CD4-positive, CD25-positive, alpha-beta regulatory T cell (primary cell): ENCODE data around the gene SRP68. TPM values are rescaled to one million over a fixed set of nuclear protein-coding genes. Genes with fewer than 3 reads are reported as not detected.
"Not testable (repeated sequence)": the region's sequence is repeated elsewhere in the genome, so short reads cannot be mapped to it uniquely, and the experiment has no call there.

Experiments
- ATAC-seq, 2 donors: fragments of 150-1000 bp; cut with Tn5 transposase; one replicate each; pipeline ENCODE4 v1.10.0; 2021; ENCODE audit warnings: low read depth in 2 of 2, moderate number of reproducible peaks in 2 of 2, moderate library complexity in 1 of 2
- DNase-seq, 3 donors: peaks; one replicate each; pipeline versions ENCODE4 v3.0.0 to v3.0.0-alpha.2; 2012 to 2022; ENCODE audit warnings: mixed read lengths in 1 of 3
- H3K27ac ChIP-seq: one replicate; pipeline ENCODE4 v1.7.0; 2013; ENCODE audit warnings: mild to moderate bottlenecking, low read length; ENCODE audit not compliant: insufficient read depth, poor library complexity, severe bottlenecking
- H3K27me3 ChIP-seq: one replicate; pipeline ENCODE4 v1.7.0; 2013; ENCODE audit warnings: low read length; ENCODE audit not compliant: control insufficient read depth, insufficient read depth
- H3K36me3 ChIP-seq: one replicate; pipeline ENCODE4 v1.7.0; 2013; ENCODE audit warnings: mild to moderate bottlenecking, low read length, moderate library complexity; ENCODE audit not compliant: control insufficient read depth, insufficient read depth
- H3K4me1 ChIP-seq: 2 replicates; pipeline ENCODE4 v1.7.0; 2013; ENCODE audit warnings: mild to moderate bottlenecking, low read length; ENCODE audit not compliant: insufficient read depth, control insufficient read depth, poor library complexity, severe bottlenecking
- H3K4me3 ChIP-seq: one replicate; pipeline ENCODE4 v1.7.0; 2013; ENCODE audit warnings: low read depth, mild to moderate bottlenecking, low read length, moderate library complexity
- H3K9me3 ChIP-seq, 2 experiments: 1 replicate in 1 of 2; 2 replicates in 1 of 2; pipeline ENCODE4 v1.7.0; 2013; ENCODE audit warnings: low read length in 2 of 2, mild to moderate bottlenecking in 1 of 2, moderate library complexity in 1 of 2; ENCODE audit not compliant: control insufficient read depth in 2 of 2
- H3K27ac Mint-ChIP-seq, 3 donors: one replicate each; pipeline ENCODE4 v1.8.0; 2020 to 2022; ENCODE audit warnings: mild to moderate bottlenecking in 3 of 3, mixed read lengths in 3 of 3, moderate library complexity in 2 of 3
- H3K27me3 Mint-ChIP-seq: one replicate; pipeline ENCODE4 v1.8.0; 2022; ENCODE audit warnings: mild to moderate bottlenecking, mixed read lengths
- H3K36me3 Mint-ChIP-seq: one replicate; pipeline ENCODE4 v1.8.0; 2020; ENCODE audit warnings: mixed read lengths
- H3K4me1 Mint-ChIP-seq, 4 donors: one replicate each; pipeline ENCODE4 v1.8.0; 2020 to 2022; ENCODE audit warnings: mixed read lengths in 4 of 4, mild to moderate bottlenecking in 1 of 4
- H3K4me3 Mint-ChIP-seq, 4 donors: one replicate each; pipeline ENCODE4 v1.8.0; 2020 to 2022; ENCODE audit warnings: mild to moderate bottlenecking in 4 of 4, mixed read lengths in 4 of 4, moderate library complexity in 3 of 4
- H3K9me3 Mint-ChIP-seq, 7 donors: one replicate each; pipeline ENCODE4 v1.8.0; 2020 to 2022; ENCODE audit warnings: mixed read lengths in 7 of 7, mild to moderate bottlenecking in 3 of 7, moderate library complexity in 2 of 7
- polyA plus RNA-seq, 4 donors: library from polyadenylated mRNA; unstranded; fragments of 300-500 nt; fragmentation: Illumina TruSeq; gene quantifications; one replicate each; pipeline ENCODE4 v1.2.3, GENCODE V29; 2021
- total RNA-seq: library from RNA; stranded (reverse); gene quantifications from one replicate; pipeline ENCODE4 v1.2.3, GENCODE V29; 2022

Gene SRP68
- total and polyA plus RNA-seq, 5 donors from 2014 or later, result 68.8 to 81.0 (median 71.9) TPM

DNA sequence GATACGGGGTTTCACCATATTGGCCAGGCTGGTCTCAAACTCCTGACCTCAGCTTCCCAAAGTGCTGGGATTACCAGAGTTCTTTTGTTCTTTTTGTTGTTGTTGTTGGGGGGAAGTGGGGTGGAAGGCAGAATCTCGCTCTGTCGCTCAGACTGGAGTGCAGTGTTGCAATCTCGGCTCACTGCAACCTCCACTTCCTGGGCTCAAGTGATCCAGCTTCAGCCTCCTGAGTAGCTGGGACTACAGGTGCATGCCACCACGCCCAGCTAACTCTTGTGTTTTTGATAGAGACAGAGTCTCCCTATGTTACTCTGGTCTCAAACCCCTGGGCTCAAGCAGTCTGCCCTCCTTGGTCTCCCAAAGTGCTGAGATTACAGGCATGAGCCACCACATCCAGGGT lies 6.1 kb upstream of the SRP68 start:
- peaks cover 50% of the 10 kb centered on the region for H3K4me1 ChIP-seq

DNA sequence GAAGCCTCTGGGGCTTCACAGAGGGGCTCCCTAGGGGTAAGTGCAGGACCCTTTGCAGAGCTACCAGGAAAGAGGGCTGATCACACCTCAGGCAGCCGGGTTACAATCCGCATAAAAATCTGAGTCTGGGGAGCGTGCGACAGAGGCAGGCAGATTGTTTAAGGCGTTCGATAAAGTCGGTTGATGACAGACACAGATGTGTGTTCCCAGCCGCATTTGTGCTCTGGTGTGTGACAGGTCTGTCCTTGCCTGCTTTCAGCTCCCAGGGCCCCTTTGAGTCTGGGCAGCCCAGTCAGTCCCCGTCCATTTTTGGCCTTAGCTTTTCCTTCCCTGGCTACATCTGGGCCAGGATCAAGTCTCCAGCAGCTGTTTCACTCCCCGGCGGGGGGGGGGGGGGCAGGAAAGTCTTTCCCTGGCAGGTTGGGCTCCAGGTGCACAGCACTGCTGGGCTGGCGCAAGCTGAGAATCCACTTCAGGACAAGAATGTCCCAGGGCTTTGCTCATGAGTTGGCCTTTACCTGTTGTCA lies 5.3 kb upstream of the SRP68 start:
- no peak for ATAC-seq
- Histone ChIP-seq H3K36me3 (no peaks in the 10 kb centered on the region), H3K4me1 (peaks cover 50% of the 10 kb centered on the region), H3K27ac (no peak overlapping the region), H3K27me3 (peaks cover 13% of the 10 kb centered on the region), H3K4me3 (no peak overlapping the region), H3K9me3 (no peaks in the 10 kb centered on the region)
- Mint-ChIP-seq H3K27ac (peak overlapping the region in 2 of 3 donors; percentile 82 to 90), H3K27me3 (peaks cover 47% of the 10 kb centered on the region), H3K36me3 (no peaks in the 10 kb centered on the region), H3K9me3 (peaks cover 0 to 1% (median 0%) of the 10 kb centered on the region in 7 donors), H3K4me3 (peak overlapping the region in 2 of 4 donors; percentile 38 to 89), H3K4me1 (peaks cover 0 to 57% (median 13%) of the 10 kb centered on the region in 4 donors)
- no peak for DNase-seq

More for the DNA sequence above, 6.1 kb upstream of the SRP68 start:
- not testable (repeated sequence) for H3K9me3 Mint-ChIP-seq, H3K27ac ChIP-seq, DNase-seq, H3K4me3 ChIP-seq, H3K36me3 Mint-ChIP-seq, H3K9me3 ChIP-seq, H3K36me3 ChIP-seq, ATAC-seq
- peaks cover 13% of the 10 kb centered on the region for H3K27me3 ChIP-seq
- H3K4me3 Mint-ChIP-seq, result peak overlapping the region in 1 of 4 donors; percentile 40
- peaks cover 0 to 54% (median 11%) of the 10 kb centered on the region in 4 donors for H3K4me1 Mint-ChIP-seq
- H3K27me3 Mint-ChIP-seq, result peaks cover 47% of the 10 kb centered on the region
- H3K27ac Mint-ChIP-seq, result peak overlapping the region in 1 of 3 donors; percentile 52

DNA sequence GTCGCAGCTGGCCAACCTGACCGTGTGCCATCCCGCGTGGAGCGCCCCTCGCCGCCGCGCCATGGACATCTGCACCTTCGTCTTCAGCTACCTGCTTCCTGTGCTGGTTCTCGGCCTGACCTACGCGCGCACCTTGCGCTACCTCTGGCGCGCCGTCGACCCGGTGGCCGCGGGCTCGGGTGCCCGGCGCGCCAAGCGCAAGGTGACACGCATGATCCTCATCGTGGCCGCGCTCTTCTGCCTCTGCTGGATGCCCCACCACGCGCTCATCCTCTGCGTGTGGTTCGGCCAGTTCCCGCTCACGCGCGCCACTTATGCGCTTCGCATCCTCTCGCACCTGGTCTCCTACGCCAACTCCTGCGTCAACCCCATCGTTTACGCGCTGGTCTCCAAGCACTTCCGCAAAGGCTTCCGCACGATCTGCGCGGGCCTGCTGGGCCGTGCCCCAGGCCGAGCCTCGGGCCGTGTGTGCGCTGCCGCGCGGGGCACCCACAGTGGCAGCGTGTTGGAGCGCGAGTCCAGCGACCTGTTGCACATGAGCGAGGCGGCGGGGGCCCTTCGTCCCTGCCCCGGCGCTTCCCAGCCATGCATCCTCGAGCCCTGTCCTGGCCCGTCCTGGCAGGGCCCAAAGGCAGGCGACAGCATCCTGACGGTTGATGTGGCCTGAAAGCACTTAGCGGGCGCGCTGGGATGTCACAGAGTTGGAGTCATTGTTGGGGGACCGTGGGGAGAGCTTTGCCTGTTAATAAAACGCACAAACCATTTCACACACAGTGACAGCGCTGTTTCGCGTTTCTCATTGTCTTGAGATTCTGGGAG lies 4.7 kb upstream of the SRP68 start:
- Mint-ChIP-seq H3K9me3 (peaks cover 0 to 1% (median 0%) of the 10 kb centered on the region in 7 donors), H3K27ac (peak overlapping the region; percentile 82 to 91 (median 90))
- ATAC-seq, result peak; percentile 30 to 32

DNA sequence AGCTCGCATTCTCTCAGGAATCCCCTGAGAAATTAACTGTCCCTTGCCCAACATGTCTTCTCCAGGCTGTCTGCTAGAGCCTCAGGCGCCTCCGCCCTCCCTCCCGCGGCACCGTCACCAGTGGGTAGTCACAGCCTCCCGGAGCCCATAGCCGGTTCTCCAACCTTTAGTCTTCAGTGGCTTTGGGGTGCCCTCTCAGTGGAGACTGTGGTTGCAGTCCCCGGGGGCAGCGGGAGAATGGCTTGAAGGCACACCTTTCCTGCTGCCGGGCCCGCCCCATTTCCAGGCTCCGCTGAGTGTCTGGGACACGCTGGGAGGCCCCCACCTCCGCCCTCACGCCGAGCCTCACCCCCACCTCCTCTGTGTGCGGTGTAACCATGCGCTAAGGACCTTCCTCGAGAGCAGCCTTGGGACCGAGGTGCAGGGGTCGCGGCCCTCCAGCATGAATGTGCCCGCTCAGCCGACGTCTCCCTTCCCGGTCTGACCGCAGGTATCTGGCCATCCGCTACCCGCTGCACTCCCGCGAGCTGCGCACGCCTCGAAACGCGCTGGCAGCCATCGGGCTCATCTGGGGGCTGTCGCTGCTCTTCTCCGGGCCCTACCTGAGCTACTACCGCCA lies 3.9 kb upstream of the SRP68 start:
- peaks cover 13% of the 10 kb centered on the region for H3K27me3 ChIP-seq
- H3K4me3 Mint-ChIP-seq, result peak overlapping the region; percentile 56 to 89 (median 84)

More for the DNA sequence above, 4.7 kb upstream of the SRP68 start:
- H3K27ac ChIP-seq, result no peak overlapping the region
- H3K36me3 Mint-ChIP-seq, result no peaks in the 10 kb centered on the region
- peaks cover 0 to 57% (median 16%) of the 10 kb centered on the region in 4 donors for H3K4me1 Mint-ChIP-seq
- peaks cover 13% of the 10 kb centered on the region for H3K27me3 ChIP-seq
- H3K4me3 Mint-ChIP-seq, result peak overlapping the region; percentile 56 to 89 (median 84)
- peaks cover 47% of the 10 kb centered on the region for H3K27me3 Mint-ChIP-seq
- H3K4me3 ChIP-seq, result no peak overlapping the region
- H3K36me3 ChIP-seq, result no peaks in the 10 kb centered on the region
- H3K4me1 ChIP-seq, result peaks cover 50% of the 10 kb centered on the region
- DNase-seq, result peak; percentile 23 to 80 (median 74)
- H3K9me3 ChIP-seq, result no peaks in the 10 kb centered on the region

DNA sequence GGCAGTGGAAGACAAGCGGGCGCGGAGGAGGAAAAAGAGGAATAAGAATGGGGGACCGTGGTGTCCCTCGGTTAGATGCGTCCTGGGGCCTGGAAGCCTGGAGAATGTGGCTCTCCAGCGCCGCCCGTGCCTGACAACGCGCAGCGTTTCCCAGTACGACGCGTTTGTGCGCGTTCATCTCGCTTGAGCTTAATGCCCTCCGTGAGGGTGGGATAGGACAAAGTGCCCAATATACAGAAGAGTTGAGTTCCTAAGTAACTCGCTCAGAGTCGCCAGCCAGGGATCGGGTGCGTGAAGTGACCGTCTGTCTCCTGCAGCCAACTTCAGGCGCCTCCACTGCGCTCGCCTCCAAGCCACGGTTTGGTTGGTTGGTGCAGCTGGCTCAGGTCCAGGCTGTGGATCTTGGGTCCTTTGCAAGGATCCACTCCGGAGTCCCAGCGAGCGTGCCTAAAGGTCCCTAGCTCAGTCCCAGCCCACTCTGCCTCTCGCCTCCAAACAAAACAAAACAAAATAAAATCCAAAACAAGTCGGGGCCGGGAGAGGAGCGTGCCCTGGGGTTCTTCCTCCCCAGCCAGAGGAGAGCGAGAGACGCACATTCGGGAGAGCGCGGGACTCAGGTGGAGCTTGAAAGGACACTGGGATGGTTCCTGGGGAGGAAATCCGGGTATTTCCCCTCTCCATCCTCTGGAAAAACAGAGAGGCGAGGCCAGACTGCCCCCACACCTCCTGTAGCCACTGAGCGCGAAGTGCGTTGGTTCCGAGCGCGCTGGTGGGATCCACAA lies 3.2 kb upstream of the SRP68 start:
- H3K27me3 Mint-ChIP-seq, result peaks cover 47% of the 10 kb centered on the region
- peaks cover 62% of the 10 kb centered on the region for H3K4me1 ChIP-seq
- no peaks in the 10 kb centered on the region for H3K36me3 Mint-ChIP-seq
- DNase-seq (no peak), ATAC-seq (no peak)
- H3K36me3 ChIP-seq, result no peaks in the 10 kb centered on the region
- no peaks in the 10 kb centered on the region for H3K9me3 ChIP-seq
- H3K4me1 Mint-ChIP-seq, result peaks cover 6 to 66% (median 28%) of the 10 kb centered on the region in 4 donors
- H3K4me3 ChIP-seq, result no peak overlapping the region
- H3K9me3 Mint-ChIP-seq, result peaks cover 0 to 1% (median 0%) of the 10 kb centered on the region in 7 donors
- no peak overlapping the region for H3K27ac ChIP-seq
- H3K27ac Mint-ChIP-seq, result peak overlapping the region; percentile 26 to 82 (median 27)
- peak overlapping the region; percentile 12 to 89 (median 85) for H3K4me3 Mint-ChIP-seq
- H3K27me3 ChIP-seq, result peaks cover 13% of the 10 kb centered on the region

More for the DNA sequence above, 3.9 kb upstream of the SRP68 start:
- no peaks in the 10 kb centered on the region for H3K36me3 ChIP-seq
- H3K27ac ChIP-seq, result no peak overlapping the region
- H3K27me3 Mint-ChIP-seq, result peaks cover 47% of the 10 kb centered on the region
- ATAC-seq, result no peak
- H3K4me1 ChIP-seq, result peaks cover 55% of the 10 kb centered on the region
- H3K36me3 Mint-ChIP-seq, result no peaks in the 10 kb centered on the region
- H3K9me3 ChIP-seq, result no peaks in the 10 kb centered on the region
- H3K27ac Mint-ChIP-seq, result peak overlapping the region in 2 of 3 donors; percentile 82 to 90
- H3K9me3 Mint-ChIP-seq, result peaks cover 0 to 1% (median 0%) of the 10 kb centered on the region in 7 donors
- no peak for DNase-seq
- H3K4me1 Mint-ChIP-seq, result peaks cover 6 to 60% (median 22%) of the 10 kb centered on the region in 4 donors
- H3K4me3 ChIP-seq, result no peak overlapping the region

DNA sequence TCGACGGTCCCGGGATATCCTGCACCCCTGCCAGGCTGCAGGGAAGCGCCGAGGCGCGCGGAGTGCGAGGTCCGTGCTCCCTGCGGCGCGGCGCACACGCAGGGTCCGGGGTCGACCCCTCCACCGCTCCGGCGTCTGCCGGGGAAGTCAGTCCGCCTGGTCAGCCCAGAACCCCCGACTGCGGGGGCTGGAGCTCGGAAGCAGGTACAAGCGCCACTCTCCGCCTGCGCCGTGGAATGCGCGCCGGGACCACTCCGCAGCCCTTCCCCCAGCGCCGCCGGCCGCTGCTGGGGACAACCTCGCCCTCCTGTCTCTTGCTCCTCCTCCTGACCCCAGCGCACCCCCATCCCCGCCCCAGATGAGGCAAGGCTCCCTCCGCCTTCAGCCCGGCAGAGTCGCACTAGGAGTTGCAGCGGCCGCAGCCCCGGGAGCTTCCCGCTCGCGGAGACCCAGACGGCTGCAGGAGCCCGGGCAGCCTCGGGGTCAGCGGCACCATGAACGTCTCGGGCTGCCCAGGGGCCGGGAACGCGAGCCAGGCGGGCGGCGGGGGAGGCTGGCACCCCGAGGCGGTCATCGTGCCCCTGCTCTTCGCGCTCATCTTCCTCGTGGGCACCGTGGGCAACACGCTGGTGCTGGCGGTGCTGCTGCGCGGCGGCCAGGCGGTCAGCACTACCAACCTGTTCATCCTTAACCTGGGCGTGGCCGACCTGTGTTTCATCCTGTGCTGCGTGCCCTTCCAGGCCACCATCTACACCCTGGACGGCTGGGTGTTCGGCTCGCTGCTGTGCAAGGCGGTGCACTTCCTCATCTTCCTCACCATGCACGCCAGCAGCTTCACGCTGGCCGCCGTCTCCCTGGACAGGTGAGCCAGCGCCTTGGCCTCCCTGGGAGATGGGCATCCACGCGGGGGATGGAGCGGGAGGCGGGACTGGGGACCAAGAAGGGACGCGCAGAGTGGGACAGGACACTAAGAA lies 2.4 kb upstream of the SRP68 start, which contains the start of gene GALR2:
Gene GALR2 (plus strand): TSS at position 392 of the 974 bp plus-strand sequence. CDS start 103 bp downstream, at position 495.
- no peaks in the 10 kb centered on the region for H3K36me3 ChIP-seq
- H3K4me1 Mint-ChIP-seq, result peaks cover 6 to 69% (median 35%) of the 10 kb centered on the region in 4 donors
- H3K36me3 Mint-ChIP-seq, result peaks cover 3% of the 10 kb centered on the region
- peak within 1 kb of the TSS; percentile 26 to 82 (median 27) for H3K27ac Mint-ChIP-seq
- H3K27me3 ChIP-seq, result peaks cover 13% of the 10 kb centered on the region
- H3K4me3 ChIP-seq, result no peak within 1 kb of the TSS
- peaks cover 0 to 1% (median 0%) of the 10 kb centered on the region in 7 donors for H3K9me3 Mint-ChIP-seq
- no peak for ATAC-seq
- H3K4me3 Mint-ChIP-seq, result peak within 1 kb of the TSS; percentile 12 to 87 (median 83)
- H3K27me3 Mint-ChIP-seq, result peaks cover 47% of the 10 kb centered on the region
- no peak for DNase-seq
- H3K4me1 ChIP-seq, result peaks cover 64% of the 10 kb centered on the region
- no peak within 1 kb of the TSS for H3K27ac ChIP-seq
- H3K9me3 ChIP-seq, result no peaks in the 10 kb centered on the region
